DMS53 treated with DMSO at 0.1 percent for 48 hours (cell line): ENCODE data around the gene GRM2.

Source experiments
- DNase-seq: peaks from one replicate; lab custom pipeline; 2025; ENCODE audit not compliant: unreplicated experiment; lab: John Stamatoyannopoulos, UW

The GRM2 gene

GRCh38 chr3:51704511-51704950, 2.3 kb upstream of the GRM2 start:
- no peak for DNase-seq

- no peak for DNase-seq
Observed at GRCh38 chr3:51705276-51706020, 1.4 kb upstream of the GRM2 start.

- DNase-seq, result no peak
Observed at GRCh38 chr3:51706021-51706485, 815 bp upstream of the GRM2 start.

- no peak for DNase-seq
Observed at GRCh38 chr3:51708216-51708845, 1.5 kb downstream of the GRM2 start.

- no peak for DNase-seq
Observed at GRCh38 chr3:51709004-51709420, 2.1 kb downstream of the GRM2 start.

- no peak for DNase-seq
Observed at GRCh38 chr3:51709675-51710074, 2.8 kb downstream of the GRM2 start.

GRCh38 chr3:51710631-51711351, 3.9 kb downstream of the GRM2 start:
- no peak for DNase-seq

GRCh38 chr3:51711352-51712037, 4.6 kb downstream of the GRM2 start:
- DNase-seq, result no peak

GRCh38 chr3:51712038-51712420, 5.2 kb downstream of the GRM2 start:
- no peak for DNase-seq

- DNase-seq, result no peak
Observed at GRCh38 chr3:51712511-51712931, 5.7 kb downstream of the GRM2 start.

GRCh38 chr3:51712963-51713362, 6.1 kb downstream of the GRM2 start:
- DNase-seq, result no peak

- DNase-seq, result no peak
Observed at GRCh38 chr3:51715231-51715976, 8.5 kb downstream of the GRM2 start.

- no peak for DNase-seq
Observed at GRCh38 chr3:51715977-51716294, 9.1 kb downstream of the GRM2 start.

GRCh38 chr3:51716805-51717204, 9.9 kb downstream of the GRM2 start:
- DNase-seq, result no peak

- no peak for DNase-seq
Observed at GRCh38 chr3:51717446-51717845, 10.6 kb downstream of the GRM2 start.

- no peak for DNase-seq
Observed at GRCh38 chr3:51717947-51718346, 11.1 kb downstream of the GRM2 start.

GRCh38 chr3:51718547-51719409, 11.9 kb downstream of the GRM2 start:
- DNase-seq, result peak; percentile 22

GRCh38 chr3:51719410-51720025, 12.7 kb downstream of the GRM2 start:
- DNase-seq, result no peak

GRCh38 chr3:51720292-51721061, 13.6 kb downstream of the GRM2 start:
- DNase-seq, result no peak
